Loucy (cell line): Measurements from ENCODE around the gene TMEM182.

ENCODE experiments used
- EZH2phosphoT487 ChIP-seq: fragments of 200-600 bp; IDR thresholded peaks from 2 replicates; pipeline ENCODE4 v1.6.1; 2018; ENCODE audit warnings: antibody characterized with exemption, mild to moderate bottlenecking, moderate library complexity, borderline replicate concordance
- TF ChIP-seq, protein P1 (sequence below): fragments of 200-600 bp; sonication (generic); conservative IDR thresholded peaks from 2 replicates; pipeline ENCODE4 v1.5.1; 2014; ENCODE audit warnings: mild to moderate bottlenecking, antibody characterized with exemption, low read length

DNA sequence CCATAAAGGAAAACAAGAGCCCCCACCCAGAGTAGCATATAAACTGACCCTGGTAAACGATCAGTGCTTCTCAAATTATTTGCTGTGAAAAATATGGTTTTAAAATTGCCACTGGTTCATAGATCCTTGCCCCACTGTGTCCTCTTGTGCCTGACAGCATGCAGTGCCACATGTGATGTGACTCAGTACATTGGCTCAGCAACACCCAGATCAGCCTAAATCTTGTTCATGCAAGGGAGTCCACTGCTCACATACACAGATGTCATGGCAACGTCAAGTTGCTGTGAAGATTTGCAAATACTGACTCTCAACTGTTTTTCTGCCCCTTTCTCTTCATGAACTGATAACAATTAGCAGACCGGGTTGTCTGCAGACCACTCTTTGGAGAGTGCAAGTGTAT, 91.0 kb downstream of the TMEM182 start:
- TF ChIP-seq, protein P1, sequence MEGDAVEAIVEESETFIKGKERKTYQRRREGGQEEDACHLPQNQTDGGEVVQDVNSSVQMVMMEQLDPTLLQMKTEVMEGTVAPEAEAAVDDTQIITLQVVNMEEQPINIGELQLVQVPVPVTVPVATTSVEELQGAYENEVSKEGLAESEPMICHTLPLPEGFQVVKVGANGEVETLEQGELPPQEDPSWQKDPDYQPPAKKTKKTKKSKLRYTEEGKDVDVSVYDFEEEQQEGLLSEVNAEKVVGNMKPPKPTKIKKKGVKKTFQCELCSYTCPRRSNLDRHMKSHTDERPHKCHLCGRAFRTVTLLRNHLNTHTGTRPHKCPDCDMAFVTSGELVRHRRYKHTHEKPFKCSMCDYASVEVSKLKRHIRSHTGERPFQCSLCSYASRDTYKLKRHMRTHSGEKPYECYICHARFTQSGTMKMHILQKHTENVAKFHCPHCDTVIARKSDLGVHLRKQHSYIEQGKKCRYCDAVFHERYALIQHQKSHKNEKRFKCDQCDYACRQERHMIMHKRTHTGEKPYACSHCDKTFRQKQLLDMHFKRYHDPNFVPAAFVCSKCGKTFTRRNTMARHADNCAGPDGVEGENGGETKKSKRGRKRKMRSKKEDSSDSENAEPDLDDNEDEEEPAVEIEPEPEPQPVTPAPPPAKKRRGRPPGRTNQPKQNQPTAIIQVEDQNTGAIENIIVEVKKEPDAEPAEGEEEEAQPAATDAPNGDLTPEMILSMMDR: no peak
- TF ChIP-seq EZH2phosphoT487: no peak
